Ammon's horn (tissue), 1 donor: ENCODE results near the gene ITPA.
"Not testable (repeated sequence)": the region's sequence is repeated elsewhere in the genome, so short reads cannot be mapped to it uniquely, and the experiment has no call there.

Experiments used
- DNase-seq: peaks from one replicate; pipeline ENCODE4 v3.0.0-alpha.2; 2016; ENCODE audit warnings: low spot score

Gene ITPA

DNA sequence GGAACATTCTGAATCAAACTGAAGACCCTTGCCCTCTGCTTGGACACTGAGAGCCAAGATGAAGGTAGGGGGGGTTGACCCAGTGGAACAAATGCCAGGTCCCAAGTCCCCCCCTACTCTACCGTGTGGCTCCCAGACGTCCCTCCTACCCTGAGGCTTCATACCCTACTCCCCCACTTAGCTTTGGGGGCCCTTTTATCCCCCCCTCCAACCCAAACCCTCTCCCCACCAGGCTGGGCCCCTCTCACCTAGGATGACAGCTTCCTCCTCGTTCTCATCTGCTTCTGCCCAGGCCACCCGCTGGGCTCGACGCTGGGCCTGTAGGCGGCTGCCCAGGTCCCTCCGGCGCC is 6.4 kb upstream of the ITPA start:
- no peak for DNase-seq

DNA sequence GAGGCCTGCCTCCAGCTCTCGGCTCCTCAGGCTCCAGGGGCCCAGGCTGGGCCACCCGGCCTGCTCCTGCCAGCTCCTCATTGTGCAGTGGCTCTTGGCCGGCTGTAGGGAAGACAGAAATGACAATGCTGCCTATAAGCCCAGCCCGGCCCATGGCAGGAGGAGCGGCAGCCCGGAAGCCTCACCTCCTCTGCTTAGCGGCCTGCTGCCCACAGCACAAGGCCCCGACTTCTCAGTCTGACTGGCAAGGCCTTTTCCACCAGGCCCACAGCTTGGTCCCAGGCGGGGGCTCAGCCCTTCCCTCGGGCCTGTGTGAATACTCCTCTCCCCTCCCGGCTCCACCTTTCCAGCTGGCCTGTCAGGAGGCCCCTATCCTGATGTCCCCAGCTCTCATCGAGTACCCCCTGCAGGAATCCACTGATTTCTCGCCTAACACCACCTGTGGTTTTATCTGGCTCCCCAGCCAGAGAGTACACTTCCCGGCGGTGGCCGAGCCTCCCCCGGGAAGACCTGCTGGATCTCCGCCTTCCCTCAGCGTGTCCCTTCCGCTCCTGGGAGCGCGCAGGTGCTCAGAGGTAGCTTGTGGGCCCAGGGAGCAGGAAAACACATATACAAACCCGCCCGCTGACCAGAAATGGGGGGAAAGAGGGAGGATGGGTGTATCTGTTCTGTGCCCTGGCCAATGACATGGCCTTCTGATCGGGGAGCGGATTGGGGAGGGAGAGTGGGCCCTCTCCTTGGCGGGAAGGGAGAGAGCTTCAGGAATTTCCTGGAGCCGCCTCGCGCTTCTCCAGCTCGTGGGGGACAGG is 5.8 kb upstream of the ITPA start:
- peak; percentile 31 for DNase-seq

DNA sequence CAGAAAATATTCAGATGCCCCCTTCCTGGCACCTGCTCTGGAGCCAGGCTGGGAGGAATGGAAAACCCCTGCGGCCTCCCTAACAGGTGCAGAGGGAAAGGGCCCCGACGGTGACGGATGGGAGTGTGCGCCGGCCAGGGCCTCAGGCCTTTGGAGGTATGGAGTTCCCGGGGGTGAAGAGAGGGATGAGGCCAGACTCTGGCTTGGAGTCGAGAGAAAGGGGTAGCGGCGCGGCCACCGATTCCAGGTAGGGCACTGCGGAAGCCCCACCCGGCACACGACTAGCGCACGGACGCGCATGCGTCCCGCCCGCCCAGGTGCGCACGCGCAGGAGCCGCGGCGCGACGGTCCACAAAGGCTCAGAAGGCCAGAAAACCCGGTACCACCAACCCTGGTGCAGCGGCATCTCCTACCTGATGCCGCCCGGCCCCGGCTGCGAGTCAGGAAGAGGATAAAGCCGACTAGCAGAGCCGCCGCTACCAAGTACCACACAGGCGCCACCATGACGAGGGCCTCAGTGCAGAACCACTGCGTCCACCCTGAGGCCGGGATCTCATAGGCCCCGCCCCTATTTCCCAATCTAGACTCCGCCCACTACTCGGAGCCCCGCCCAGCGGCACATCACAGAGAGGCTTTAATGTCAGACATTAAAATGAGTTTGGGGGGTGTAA is 5.0 kb upstream of the ITPA start, which contains the start of gene DDRGK1:
Gene DDRGK1, minus strand, starts transcription at position 559 of the 671 bp plus-strand sequence. Its CDS starts 55 bp downstream, at position 504.
- peak; percentile 90 for DNase-seq

DNA sequence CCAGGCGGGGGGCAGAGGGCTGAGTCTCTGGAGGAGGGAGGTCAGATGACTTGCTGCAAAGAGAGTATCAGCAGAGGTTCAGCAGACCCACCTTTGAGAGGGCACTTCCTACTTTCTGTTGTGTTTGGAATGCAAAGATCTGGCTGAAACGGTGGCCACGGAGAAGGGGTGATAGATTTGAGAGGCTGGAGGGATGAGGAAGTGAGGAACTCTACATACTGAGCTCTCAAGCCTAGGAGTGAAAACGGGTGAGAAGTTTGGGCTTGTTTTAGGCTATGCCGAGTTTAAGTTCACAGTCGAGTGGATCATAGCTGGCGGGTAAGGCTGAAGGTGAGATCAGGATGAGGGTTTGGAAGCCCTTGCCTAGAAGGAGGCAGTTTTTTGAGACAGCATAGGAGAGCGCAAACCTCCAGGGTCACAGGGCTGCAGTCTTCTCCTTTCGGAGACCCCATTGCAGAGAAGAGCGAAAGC is 477 bp upstream of the ITPA start:
- DNase-seq: no peak

DNA sequence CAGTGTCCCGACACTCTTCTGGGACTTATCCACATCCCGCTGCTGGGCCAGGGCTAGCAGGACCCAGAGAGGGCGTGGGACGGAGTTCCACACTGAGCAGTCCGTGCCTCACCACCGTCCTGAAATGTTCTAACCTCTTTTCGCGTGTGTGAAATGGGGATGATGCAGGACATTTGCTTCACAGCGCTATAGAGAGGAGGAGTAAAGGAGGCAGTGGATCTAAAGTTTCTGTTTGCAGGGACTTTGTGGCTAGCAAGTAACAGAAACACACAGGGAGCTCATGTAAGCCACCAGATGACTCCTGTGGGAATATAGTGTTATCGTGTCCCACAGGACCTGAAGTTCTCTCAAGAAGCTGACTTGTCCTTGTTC is 634 bp downstream of the ITPA start:
- DNase-seq: no peak

GRCh38 chr20:3210346-3210745 is 1.0 kb downstream of the ITPA start:
- no peak for DNase-seq

- DNase-seq: no peak
These were observed 3.9 kb downstream of the ITPA start for GRCh38 chr20:3213226-3213625.

DNA sequence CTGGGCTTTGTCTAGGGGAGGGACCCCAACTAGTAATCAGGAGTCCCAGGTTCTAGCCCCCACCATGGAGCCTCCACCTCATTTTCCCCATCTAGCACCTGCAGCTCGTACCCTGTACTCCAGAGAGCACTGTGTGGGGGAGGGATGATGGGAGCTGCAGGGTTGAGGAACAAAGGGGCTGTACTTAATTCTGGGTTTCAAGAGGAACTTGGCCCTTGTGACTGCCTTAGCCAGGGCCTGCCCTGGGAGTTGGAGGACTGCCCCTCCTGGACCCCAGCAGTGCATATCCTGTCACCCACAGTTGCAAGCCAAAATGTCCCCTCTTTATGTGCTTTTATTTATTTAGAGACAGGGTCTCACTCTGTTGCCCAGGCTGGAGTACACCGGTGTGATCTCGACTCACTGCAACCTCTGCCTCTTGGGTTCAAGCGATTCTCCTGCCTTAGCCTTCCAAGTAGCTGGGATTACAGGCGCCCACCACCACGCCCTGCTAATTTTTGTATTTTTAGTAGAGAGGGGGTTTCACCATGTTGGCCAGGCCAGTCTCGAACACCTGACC is 6.1 kb downstream of the ITPA start:
- DNase-seq: not testable (repeated sequence)

- DNase-seq: peak; percentile 27
These were observed 9.2 kb downstream of the ITPA start for GRCh38 chr20:3218307-3218988.

DNA sequence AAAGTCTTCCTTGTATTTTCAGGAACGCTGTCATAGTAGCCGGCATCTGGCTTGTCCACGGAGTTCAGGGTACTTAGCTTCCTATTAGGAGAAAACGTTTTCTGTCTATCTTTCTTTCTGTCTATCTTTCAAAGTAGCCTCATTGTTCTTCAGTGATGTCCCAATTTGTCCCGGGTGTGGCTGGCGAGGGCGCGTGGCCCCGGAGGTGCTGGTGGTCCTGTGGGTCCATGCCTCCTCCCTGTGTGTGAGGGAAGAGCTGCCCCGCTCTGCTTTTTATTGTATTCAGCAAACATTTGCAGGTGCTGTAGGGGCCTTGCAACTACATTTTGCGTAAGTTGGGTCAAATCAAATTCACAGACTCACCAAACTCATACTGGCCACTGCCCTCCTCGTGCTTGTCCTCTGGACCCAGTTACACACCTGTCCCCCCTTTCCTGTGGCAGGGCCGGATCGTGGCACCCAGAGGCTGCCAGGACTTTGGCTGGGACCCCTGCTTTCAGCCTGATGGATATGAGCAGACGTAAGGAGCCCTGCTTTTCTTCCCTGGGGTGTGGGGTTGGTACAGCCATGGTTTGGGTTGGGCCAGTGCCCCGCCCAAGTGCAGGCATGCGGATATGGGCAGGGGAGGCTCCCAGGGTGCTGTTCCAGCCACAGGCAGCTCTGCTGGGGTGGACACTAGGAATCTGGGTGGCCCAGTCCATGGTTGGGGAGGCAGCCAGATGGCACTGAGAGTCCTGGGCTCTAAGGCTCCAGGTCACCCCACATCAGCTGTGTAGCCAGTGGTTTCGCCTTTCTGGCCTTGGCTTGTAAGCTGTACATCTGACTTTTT is 12.3 kb downstream of the ITPA start:
- DNase-seq: no peak

- DNase-seq: no peak
These were observed 13.6 kb downstream of the ITPA start for GRCh38 chr20:3222635-3223600.

GRCh38 chr20:3223651-3223993 is 14.3 kb downstream of the ITPA start:
- no peak for DNase-seq

DNA sequence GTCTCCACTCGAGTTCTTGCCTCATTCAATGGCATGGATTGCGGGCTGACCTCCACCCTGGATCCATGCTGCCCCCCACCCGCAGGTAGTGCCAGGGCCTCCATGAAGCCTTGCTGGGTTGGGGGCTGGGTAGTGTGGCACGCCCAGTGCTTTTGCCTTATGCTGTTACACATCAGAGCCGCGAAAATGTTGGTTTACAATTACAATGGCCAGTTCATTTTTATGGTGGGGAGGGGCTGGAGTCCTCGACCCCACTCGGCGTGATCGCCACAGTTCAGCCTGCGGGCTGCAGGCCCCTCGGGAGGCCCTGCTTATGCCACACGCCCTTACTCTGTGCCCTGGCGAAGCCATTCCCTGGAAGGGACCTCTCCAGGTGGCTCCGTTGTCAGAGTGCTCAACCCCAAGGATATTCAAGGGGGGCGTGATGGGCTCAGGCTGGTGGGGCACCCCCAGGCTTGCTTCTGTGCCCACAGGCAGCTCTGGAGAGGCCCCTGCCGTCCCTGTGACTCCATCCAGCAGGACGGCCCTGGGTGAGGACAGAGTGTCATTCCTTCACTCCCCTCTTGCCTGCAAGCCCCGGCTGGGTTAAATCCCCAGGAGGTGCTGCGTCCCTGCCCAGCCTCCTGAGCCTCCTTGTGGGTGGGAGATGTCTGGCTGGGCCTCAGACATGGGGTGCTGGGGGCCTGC is 14.8 kb downstream of the ITPA start:
- DNase-seq: no peak

DNA sequence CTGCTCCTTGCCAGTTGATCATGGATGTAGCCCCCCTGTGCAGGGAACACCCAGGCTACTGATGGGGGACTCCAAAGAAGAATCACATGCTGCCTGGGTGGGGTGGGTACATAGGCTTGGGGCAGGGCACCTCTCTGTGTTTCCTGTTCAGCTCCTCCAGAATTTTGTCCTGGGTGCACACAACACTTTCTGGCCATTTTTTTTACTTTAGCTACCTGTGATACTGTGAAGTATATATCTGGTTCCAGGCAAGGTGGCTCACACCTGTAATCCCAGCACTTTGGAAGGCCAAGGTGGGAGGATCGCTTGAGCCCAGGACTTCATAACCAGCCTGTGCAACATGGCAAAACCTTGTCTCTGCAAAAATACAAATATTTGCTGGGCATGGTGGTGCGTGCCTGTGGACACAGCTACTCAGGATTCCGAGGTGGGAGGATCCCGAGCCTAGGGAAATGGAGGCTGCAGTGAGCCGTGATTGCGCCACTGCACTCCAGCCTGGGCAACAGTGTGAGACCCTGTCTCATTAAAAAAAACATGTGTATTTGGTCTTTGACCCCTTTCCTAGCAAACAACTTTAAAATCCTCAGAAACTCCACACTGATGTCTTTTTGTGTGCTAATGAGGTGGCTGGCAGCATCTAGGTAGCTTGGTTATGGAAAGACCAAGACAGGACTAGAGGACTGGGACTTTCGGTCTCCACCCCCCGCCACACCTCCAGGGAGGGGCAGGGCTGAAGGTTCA is 15.6 kb downstream of the ITPA start:
- no peak for DNase-seq

DNA sequence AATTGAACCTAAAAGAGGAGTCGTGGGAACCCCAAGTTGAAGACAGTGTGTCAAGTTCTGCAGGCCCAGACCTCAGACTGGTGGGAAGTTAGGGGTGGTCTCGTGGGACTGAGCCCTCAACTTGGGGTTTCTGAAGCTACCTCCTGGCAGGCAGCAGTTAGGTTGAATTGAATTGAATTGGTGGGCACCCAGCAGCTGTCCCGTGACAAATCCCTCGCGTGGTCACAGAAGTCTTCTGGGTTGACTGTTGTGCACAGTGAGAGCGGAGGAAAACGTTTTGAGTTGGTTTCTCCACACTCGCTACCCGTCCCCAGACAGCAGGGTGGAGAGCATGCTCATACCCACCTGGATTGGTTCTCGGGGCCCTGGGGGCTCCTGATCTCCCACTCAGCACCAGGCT is 16.8 kb downstream of the ITPA start:
- no peak for DNase-seq

- no peak for DNase-seq
These were observed 17.6 kb downstream of the ITPA start for GRCh38 chr20:3226864-3227263.

DNA sequence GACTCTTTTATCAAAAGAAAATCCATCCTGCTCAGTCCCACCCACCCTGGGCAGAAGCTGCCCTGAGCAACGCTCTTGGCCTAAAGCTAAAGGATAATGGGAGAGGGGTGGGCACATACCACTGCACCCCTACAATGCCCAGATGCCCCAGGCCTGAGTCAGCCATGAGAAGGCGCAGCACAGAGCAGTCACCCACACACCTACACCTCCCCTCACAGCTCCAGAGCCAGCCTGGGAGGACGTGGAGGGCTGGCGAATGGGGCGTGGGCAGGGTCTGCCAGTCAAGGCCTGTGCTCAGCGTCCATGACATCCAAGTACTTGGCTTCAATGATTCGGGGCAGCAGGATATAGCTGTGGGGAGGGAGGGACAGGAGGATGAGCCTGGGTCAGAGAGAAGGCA is 18.2 kb downstream of the ITPA start:
- no peak for DNase-seq

DNA sequence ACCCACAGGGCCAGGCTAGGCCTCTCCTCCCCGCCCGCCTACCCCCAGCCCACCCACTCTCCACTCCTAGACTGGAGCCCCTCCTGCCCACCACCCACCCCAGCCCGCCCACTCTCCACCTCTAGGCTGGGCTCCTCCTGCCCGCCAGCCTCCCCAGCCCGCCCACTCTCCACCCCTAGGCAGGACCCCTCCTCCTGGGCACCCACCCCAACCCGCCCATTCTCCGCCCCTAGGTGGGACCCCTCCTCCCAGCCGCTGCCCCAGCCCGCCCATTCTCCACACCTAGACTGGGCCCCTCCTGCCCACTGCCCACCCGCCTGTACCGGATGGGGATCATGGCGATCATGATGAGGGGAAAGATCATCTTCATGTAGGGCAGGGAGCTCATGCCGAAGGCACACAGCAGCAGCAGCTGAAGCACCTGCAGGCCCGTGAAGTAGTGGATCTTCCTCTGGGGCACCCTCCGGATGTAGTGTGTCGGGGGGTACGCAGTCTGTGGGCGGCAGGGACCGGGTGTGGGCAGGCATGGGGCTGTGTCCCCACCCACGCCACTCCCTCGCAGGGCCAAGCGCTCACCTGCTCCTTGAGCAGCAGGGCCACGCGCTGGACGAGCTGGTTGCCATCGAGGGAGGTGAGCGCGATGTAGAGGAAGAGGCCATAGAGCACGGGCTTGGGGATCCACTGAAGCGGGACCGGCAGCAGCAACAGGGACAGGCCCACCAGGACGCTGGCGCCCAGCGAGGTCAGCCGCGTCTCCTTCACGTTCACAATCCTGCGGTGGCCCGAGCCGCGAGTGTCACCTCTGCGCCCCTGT is 18.8 kb downstream of the ITPA start:
- DNase-seq: no peak

DNA sequence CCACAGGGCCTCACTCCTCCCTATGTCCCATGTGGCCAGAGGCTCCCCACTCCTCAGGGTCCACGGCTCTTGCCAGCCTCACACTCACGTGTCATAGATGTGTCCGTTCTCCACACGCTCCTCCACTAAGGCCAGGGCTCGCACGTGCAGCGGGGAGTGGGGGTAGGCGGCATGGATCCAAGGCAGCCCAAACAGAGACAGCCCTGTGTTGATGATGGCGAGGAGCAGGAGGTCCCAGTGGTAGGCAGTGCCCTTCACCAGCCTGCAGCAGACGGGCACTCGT is 19.4 kb downstream of the ITPA start:
- DNase-seq: no peak
